Gastrocnemius medialis (tissue), 4 donors: ENCODE results near the gene RALGAPA1. TPM values are rescaled to one million over a fixed set of nuclear protein-coding genes. Genes with fewer than 3 reads are reported as not detected.

ENCODE experiments used
- ATAC-seq, 2 donors: fragments of 150-250 bp; one replicate each; pipeline ENCODE4 v1.9.1; 2016
- DNase-seq, 2 donors: peaks; one replicate each; pipeline ENCODE4 v3.0.0-alpha.2; 2019
- H3K27ac ChIP-seq, 4 donors: fragments of 200-600 bp; sonication (generic); 1 replicate in 1 of 4; 2 replicates in 3 of 4; pipeline ENCODE4 v1.5.1; 2016 to 2018; ENCODE audit warnings: mild to moderate bottlenecking in 2 of 4, moderate library complexity in 1 of 4
- H3K27me3 ChIP-seq, 3 donors: fragments of 200-600 bp; sonication (generic) in 2 of 3; 1 replicate in 1 of 3; 2 replicates in 2 of 3; pipeline versions ENCODE4 v1.5.1 to v1.6.0; 2016 to 2019; ENCODE audit warnings: mild to moderate bottlenecking in 1 of 3, moderate library complexity in 1 of 3
- H3K36me3 ChIP-seq, 2 donors: fragments of 200-600 bp; sonication (generic) in 1 of 2; one replicate each; pipeline ENCODE4 v1.5.1; 2017 to 2018
- H3K4me1 ChIP-seq, 2 donors: fragments of 200-600 bp; sonication (generic) in 1 of 2; one replicate each; pipeline ENCODE4 v1.5.1; 2016 to 2017; ENCODE audit warnings: mild to moderate bottlenecking in 2 of 2
- H3K4me3 ChIP-seq, 4 donors: fragments of 200-600 bp; sonication (generic) in 3 of 4; 1 replicate in 1 of 4; 2 replicates in 3 of 4; pipeline ENCODE4 v1.5.1; 2016 to 2019; ENCODE audit warnings: mild to moderate bottlenecking in 2 of 4
- H3K9me3 ChIP-seq, 3 donors: fragments of 200-600 bp; sonication (generic) in 2 of 3; 1 replicate in 1 of 3; 2 replicates in 2 of 3; pipeline ENCODE4 v1.5.1; 2016 to 2019
- POLR2A ChIP-seq, 2 donors: fragments of 450-650 bp; IDR thresholded peaks; one replicate each; pipeline ENCODE4 v1.6.1; 2017; ENCODE audit warnings: antibody characterized with exemption in 2 of 2, mild to moderate bottlenecking in 2 of 2, moderate library complexity in 2 of 2
- in situ Hi-C, 4 donors: fragments of 200-750 bp; cut with MboI; loops; one replicate each; pipeline versions ENCODE4 v1.15.0 to v1.8.0; 2017; ENCODE audit warnings: low sequenced_read_pairs in 4 of 4
- intact Hi-C: fragments of 100-400 bp; cut with DNase I; formaldehyde crosslinking; loops from one replicate; pipeline ENCODE4 v1.15.1; 2023; ENCODE audit warnings: low total_unique reads
- total RNA-seq, 4 donors: library from RNA; depleted of rRNA; stranded (reverse); fragments of >200 nt; gene quantifications; one replicate each; pipeline versions ENCODE4 v1.1.0 to v1.2.3, GENCODE V29; 2016
- TF ChIP-seq, protein P1 (sequence below), 5 experiments: fragments of 450-650 bp in 3 of 5; fragments of 200-600 bp in 2 of 5; sonication (generic) in 2 of 5; IDR thresholded peaks in 4 of 5; conservative IDR thresholded peaks in 1 of 5; 1 replicate in 4 of 5; 2 replicates in 1 of 5; pipeline ENCODE4 v1.5.1; 2016 to 2019; ENCODE audit warnings: antibody characterized with exemption in 5 of 5, mild to moderate bottlenecking in 3 of 5, moderate library complexity in 3 of 5

The RALGAPA1 gene
- total RNA-seq, 4 donors from 2014 or later, result 26.0 to 55.9 (median 30.2) TPM

DNA sequence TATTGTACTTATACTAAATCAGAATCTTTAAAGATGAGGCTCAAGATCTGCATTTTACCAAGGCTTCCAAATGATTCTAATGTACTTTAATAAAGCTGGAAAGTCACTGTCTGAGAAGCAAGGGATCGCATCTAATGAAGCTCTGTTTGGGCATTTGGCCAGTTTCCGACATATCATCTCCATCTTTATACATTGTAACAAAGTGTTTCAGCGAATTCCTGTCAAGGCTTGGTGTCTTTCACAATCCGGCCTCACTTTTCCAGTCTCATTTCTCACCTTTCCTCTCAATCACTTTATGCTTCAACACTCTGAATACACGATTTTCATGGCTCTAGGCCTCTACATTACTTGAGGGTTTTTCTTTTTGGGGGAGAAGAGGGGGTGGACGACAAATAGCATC is 302.6 kb downstream of the RALGAPA1 start:
- Histone ChIP-seq H3K36me3 (no peaks in the 10 kb centered on the region), H3K4me3 (no peak overlapping the region), H3K27ac (no peak overlapping the region), H3K9me3 (no peaks in the 10 kb centered on the region), H3K27me3 (no peaks in the 10 kb centered on the region), H3K4me1 (no peaks in the 10 kb centered on the region)
- in situ Hi-C loops, result no loop called here
- ATAC-seq (no peak), DNase-seq (no peak)
- TF ChIP-seq, protein P1, sequence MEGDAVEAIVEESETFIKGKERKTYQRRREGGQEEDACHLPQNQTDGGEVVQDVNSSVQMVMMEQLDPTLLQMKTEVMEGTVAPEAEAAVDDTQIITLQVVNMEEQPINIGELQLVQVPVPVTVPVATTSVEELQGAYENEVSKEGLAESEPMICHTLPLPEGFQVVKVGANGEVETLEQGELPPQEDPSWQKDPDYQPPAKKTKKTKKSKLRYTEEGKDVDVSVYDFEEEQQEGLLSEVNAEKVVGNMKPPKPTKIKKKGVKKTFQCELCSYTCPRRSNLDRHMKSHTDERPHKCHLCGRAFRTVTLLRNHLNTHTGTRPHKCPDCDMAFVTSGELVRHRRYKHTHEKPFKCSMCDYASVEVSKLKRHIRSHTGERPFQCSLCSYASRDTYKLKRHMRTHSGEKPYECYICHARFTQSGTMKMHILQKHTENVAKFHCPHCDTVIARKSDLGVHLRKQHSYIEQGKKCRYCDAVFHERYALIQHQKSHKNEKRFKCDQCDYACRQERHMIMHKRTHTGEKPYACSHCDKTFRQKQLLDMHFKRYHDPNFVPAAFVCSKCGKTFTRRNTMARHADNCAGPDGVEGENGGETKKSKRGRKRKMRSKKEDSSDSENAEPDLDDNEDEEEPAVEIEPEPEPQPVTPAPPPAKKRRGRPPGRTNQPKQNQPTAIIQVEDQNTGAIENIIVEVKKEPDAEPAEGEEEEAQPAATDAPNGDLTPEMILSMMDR (IDR thresholded peaks at IDR 0.05 in 4 of 5, conservative IDR thresholded peaks at IDR 0.05 in 1 of 5), result no peak
- TF ChIP-seq POLR2A (IDR thresholded peaks at IDR 0.05), result no peak
- intact Hi-C loops, result no loop called here

DNA sequence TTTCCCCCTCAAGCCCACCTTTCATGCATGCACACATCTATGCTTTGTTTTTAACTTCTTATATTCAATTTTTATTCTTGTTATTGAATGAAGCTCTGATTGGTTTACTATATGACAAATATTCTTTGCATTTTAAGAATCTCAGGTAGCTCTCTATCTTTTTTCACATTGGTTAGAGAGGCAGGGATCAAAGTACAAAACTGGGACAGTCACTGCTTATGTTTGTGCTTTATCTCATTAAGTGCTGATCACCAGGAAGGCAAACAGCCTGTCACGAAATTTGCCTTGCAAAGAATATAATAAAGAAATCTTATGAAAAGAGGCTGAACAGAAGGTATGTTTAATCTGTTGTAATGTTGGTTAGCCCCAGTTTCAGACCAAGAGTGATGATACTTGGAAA is 304.8 kb downstream of the RALGAPA1 start:
- Histone ChIP-seq H3K9me3 (no peaks in the 10 kb centered on the region), H3K27me3 (no peaks in the 10 kb centered on the region), H3K27ac (no peak overlapping the region), H3K36me3 (no peaks in the 10 kb centered on the region), H3K4me1 (no peaks in the 10 kb centered on the region), H3K4me3 (no peak overlapping the region)
- no peak for ATAC-seq
- in situ Hi-C loops, result no loop called here
- intact Hi-C loops, result no loop called here
- TF ChIP-seq POLR2A (IDR thresholded peaks at IDR 0.05), result no peak
- TF ChIP-seq, protein P1 (IDR thresholded peaks at IDR 0.05 in 4 of 5, conservative IDR thresholded peaks at IDR 0.05 in 1 of 5), result no peak
- DNase-seq, result no peak

DNA sequence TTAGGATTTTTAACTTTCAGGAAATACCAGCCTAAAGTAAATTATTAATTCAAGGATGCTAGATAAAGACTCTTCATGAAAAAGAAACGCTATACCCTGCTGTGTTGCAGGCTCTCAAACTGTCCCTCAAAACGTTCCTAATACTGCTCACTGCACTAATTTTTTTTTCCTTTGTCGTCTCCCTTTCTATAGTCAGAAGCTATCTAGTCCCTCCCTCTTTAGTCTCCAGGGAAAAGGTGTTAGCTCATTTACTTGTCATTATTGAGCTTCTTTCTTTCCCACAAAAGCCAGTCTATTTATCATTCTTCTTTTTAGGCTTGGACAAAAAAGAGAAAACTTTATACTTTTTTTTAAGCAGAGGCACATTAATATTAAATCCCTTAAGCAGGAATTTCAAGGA is 305.4 kb downstream of the RALGAPA1 start:
- Histone ChIP-seq H3K4me3 (no peak overlapping the region), H3K36me3 (no peaks in the 10 kb centered on the region), H3K27me3 (no peaks in the 10 kb centered on the region), H3K9me3 (no peaks in the 10 kb centered on the region), H3K4me1 (no peaks in the 10 kb centered on the region), H3K27ac (no peak overlapping the region)
- in situ Hi-C loops, result no loop called here
- TF ChIP-seq, protein P1 (IDR thresholded peaks at IDR 0.05 in 4 of 5, conservative IDR thresholded peaks at IDR 0.05 in 1 of 5), result no peak
- TF ChIP-seq POLR2A (IDR thresholded peaks at IDR 0.05), result no peak
- intact Hi-C loops, result no loop called here
- ATAC-seq (no peak), DNase-seq (no peak)

DNA sequence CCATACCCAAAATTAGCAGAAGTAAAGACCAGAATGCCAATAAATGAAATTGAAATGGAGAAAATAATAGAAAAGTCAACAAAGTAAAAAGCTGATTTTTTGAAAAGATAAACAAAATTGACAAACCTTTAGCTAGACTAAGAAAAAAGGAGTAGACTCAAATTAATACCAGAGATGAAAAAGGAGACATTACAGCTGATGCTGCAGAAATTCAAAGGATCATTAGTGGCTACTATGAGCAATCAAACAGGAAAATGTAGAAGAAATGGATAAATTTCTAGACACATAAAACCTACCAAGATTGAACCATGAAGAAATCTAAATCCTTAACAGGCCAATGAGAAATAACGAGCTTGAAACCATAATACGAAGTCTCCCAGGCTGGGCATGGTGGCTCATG is 309.9 kb downstream of the RALGAPA1 start:
- ATAC-seq (no peak), DNase-seq (no peak)
- Histone ChIP-seq H3K27ac (no peak overlapping the region), H3K4me3 (no peak overlapping the region), H3K27me3 (no peaks in the 10 kb centered on the region), H3K36me3 (no peaks in the 10 kb centered on the region), H3K9me3 (no peaks in the 10 kb centered on the region), H3K4me1 (no peaks in the 10 kb centered on the region)
- no peak for TF ChIP-seq POLR2A (IDR thresholded peaks at IDR 0.05)
- TF ChIP-seq, protein P1 (IDR thresholded peaks at IDR 0.05 in 4 of 5, conservative IDR thresholded peaks at IDR 0.05 in 1 of 5), result no peak
- in situ Hi-C loops (no loop called here), intact Hi-C loops (no loop called here)

DNA sequence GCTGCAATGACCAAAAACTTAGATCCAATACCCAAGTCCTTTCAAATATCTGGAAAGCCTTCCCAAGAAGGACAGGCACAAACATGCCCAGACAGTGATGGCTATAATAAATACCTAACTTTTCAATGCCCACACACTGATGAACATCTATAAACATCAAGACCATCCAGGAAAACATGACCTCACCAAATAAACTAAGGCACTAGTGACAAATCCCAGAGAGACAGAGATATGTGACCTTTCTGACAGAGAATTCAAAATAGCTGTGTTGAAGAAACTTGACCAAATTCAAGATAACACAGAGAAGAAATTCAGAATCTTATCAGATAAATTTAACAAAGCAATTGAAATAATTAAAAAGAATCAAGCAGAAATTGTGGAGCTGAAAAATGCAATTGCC is 313.8 kb downstream of the RALGAPA1 start:
- H3K4me1 ChIP-seq, result no peaks in the 10 kb centered on the region
- TF ChIP-seq, protein P1 (IDR thresholded peaks at IDR 0.05 in 4 of 5, conservative IDR thresholded peaks at IDR 0.05 in 1 of 5), result no peak
- TF ChIP-seq POLR2A (IDR thresholded peaks at IDR 0.05), result no peak
- H3K4me3 ChIP-seq, result no peak overlapping the region
- no peaks in the 10 kb centered on the region for H3K9me3 ChIP-seq
- no peak for DNase-seq
- in situ Hi-C loops, result no loop called here
- H3K27me3 ChIP-seq, result no peaks in the 10 kb centered on the region
- no peak overlapping the region for H3K27ac ChIP-seq
- intact Hi-C loops, result no loop called here
- H3K36me3 ChIP-seq, result no peaks in the 10 kb centered on the region
- no peak for ATAC-seq
